ENCODE results near the gene NRAP.

Gene NRAP

GRCh38 chr10:113609704-113610108 lies 54.1 kb downstream of the NRAP start:
- DNase-seq (ENCODE audit: insufficient read length, low spot score) (no peak), FAIRE-seq (no peak)
- no peak for TF ChIP-seq CTCF (IDR thresholded peaks at IDR 0.05; ENCODE audit: insufficient read depth, missing control alignments)

- no peak for DNase-seq (ENCODE audit: insufficient read length, low spot score)
- no peak for FAIRE-seq
- no peak for TF ChIP-seq CTCF (IDR thresholded peaks at IDR 0.05; ENCODE audit: insufficient read depth, missing control alignments)
Measured at GRCh38 chr10:113605268-113605978, 58.4 kb downstream of the NRAP start.

DNA sequence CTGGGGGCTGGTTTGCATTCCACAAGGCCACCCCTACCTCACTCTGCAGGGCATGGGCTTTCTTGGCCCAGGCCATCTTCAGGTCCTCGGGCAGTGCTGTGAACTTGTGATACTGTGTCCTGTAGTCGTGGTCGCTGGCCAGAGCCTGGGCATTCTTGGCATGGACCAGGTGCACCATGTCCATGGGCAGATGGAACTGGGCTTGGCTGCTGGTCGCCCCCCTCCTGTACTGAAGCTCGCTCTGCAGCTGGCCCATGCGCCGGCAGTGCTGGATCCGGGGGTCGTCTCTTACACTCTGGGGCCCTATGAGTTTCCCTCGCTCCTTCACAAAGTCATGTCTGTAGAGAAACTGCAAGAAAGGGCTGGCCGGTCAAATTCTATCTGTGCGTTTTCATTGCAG lies 59.3 kb downstream of the NRAP start:
- TF ChIP-seq CTCF (IDR thresholded peaks at IDR 0.05; ENCODE audit: insufficient read depth, missing control alignments), result no peak
- no peak for FAIRE-seq
- no peak for DNase-seq (ENCODE audit: insufficient read length, low spot score)

- no peak for FAIRE-seq
- no peak for DNase-seq (ENCODE audit: insufficient read length, low spot score)
- TF ChIP-seq CTCF (IDR thresholded peaks at IDR 0.05; ENCODE audit: insufficient read depth, missing control alignments), result no peak
Measured at GRCh38 chr10:113603057-113603777, 60.6 kb downstream of the NRAP start.

GRCh38 chr10:113600569-113600968 lies 63.3 kb downstream of the NRAP start:
- FAIRE-seq, result no peak
- no peak for TF ChIP-seq CTCF (IDR thresholded peaks at IDR 0.05; ENCODE audit: insufficient read depth, missing control alignments)
- no peak for DNase-seq (ENCODE audit: insufficient read length, low spot score)

DNA sequence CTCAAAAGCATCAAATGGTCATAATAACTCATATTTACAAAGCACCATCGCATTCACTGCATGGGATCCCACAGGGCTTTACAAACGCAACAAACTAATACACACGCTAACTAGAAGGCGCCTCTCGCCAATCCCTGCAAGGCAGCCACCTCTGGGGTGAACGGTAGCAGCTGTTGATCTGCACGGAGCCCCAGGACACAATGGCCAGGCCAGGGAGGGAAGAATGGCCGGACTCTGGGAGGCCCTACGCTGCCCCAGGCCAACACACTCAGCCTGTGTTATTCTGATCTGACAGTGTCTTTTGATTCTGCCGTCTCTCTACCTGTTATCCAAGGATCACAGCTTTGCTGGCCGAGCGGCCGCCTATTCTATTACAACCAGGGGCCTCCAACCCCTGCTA lies 69.2 kb downstream of the NRAP start:
- DNase-seq (ENCODE audit: insufficient read length, low spot score) (no peak), FAIRE-seq (no peak)
- no peak for TF ChIP-seq CTCF (IDR thresholded peaks at IDR 0.05; ENCODE audit: insufficient read depth, missing control alignments)

- FAIRE-seq (no peak), DNase-seq (ENCODE audit: insufficient read length, low spot score) (no peak)
- no peak for TF ChIP-seq CTCF (IDR thresholded peaks at IDR 0.05; ENCODE audit: insufficient read depth, missing control alignments)
Measured at GRCh38 chr10:113592380-113592779, 71.5 kb downstream of the NRAP start.
